Upper lobe of left lung (tissue), 6 donors: Measurements from ENCODE around the gene RACGAP1. TPM values are rescaled to one million over a fixed set of nuclear protein-coding genes. Genes with fewer than 3 reads are reported as not detected.

Experiments used
- ATAC-seq, 2 donors: fragments of 200-7000 bp; cut with Tn5 transposase; one replicate each; pipeline ENCODE4 v1.9.1; 2022; ENCODE audit warnings: mild to moderate bottlenecking in 2 of 2, moderate library complexity in 2 of 2; ENCODE audit not compliant: low FRiP score in 2 of 2
- DNase-seq, 2 donors: peaks; one replicate each; pipeline ENCODE4 v3.0.0-alpha.2; 2019 to 2020
- H3K27ac ChIP-seq, 4 donors: fragments of 200-600 bp; sonication (generic); one replicate each; pipeline ENCODE4 v1.5.1; 2016 to 2019
- H3K27me3 ChIP-seq, 4 donors: fragments of 200-600 bp; sonication (generic); one replicate each; pipeline ENCODE4 v1.5.1; 2017 to 2019
- H3K36me3 ChIP-seq, 4 donors: fragments of 200-600 bp; sonication (generic); one replicate each; pipeline ENCODE4 v1.5.1; 2016 to 2019
- H3K4me1 ChIP-seq, 4 donors: fragments of 200-600 bp; sonication (generic); one replicate each; pipeline ENCODE4 v1.5.1; 2018 to 2019
- H3K4me3 ChIP-seq, 4 donors: fragments of 200-600 bp; sonication (generic); one replicate each; pipeline ENCODE4 v1.5.1; 2017 to 2019; ENCODE audit warnings: mild to moderate bottlenecking in 2 of 4, moderate library complexity in 1 of 4
- H3K9me3 ChIP-seq, 4 donors: fragments of 200-600 bp; sonication (generic); one replicate each; pipeline ENCODE4 v1.5.1; 2018 to 2019
- CTCF ChIP-seq, 6 experiments: fragments of 450-650 bp in 4 of 6; fragments of 200-600 bp in 2 of 6; sonication (generic) in 2 of 6; IDR thresholded peaks; one replicate each; pipeline ENCODE4 v1.5.1; 2016 to 2019; ENCODE audit warnings: antibody characterized with exemption in 6 of 6
- EP300 ChIP-seq, 4 donors: sonication (generic); formaldehyde crosslinking; IDR thresholded peaks; one replicate each; pipeline ENCODE4 v1.5.1; 2017; ENCODE audit warnings: antibody characterized with exemption in 4 of 4, control low read depth in 2 of 4
- POLR2A ChIP-seq, 4 donors: fragments of 450-650 bp; IDR thresholded peaks; one replicate each; pipeline ENCODE4 v1.5.1; 2016 to 2017; ENCODE audit warnings: antibody characterized with exemption in 4 of 4, mild to moderate bottlenecking in 2 of 4
- POLR2AphosphoS5 ChIP-seq, 2 donors: sonication (generic); formaldehyde crosslinking; IDR thresholded peaks; one replicate each; pipeline ENCODE4 v1.5.1; 2017; ENCODE audit warnings: antibody characterized with exemption in 2 of 2
- WGBS, 2 donors: methylation state at CpG; one replicate each; pipeline ENCODE4 v1.1.5; 2017 to 2018; 5-methylcytosine and 5-hydroxymethylcytosine counted together
- total RNA-seq, 6 donors: library from RNA; depleted of rRNA in 4 of 6; stranded (reverse); fragments of >200 nt in 4 of 6; gene quantifications; one replicate each; pipeline versions ENCODE4 v1.1.0 to v1.2.1, GENCODE V29; 2016 to 2021
- donor health status: DM: no; HTN: no; CAD: no; lungs with moderate emphysema.
- donor health status: DM: no; HTN: yes; CAD: no; lungs with severe emphysema.

Gene RACGAP1
- total RNA-seq, 6 donors from 2014 or later, result 10.3 to 22.4 (median 18.4) TPM

GRCh38 chr12:49984476-49985359 is 40.6 kb downstream of the RACGAP1 start:
- Histone ChIP-seq H3K4me3 (no peak overlapping the region), H3K9me3 (no peaks in the 10 kb centered on the region), H3K27me3 (no peaks in the 10 kb centered on the region), H3K27ac (no peak overlapping the region), H3K4me1 (peaks cover 6 to 21% (median 17%) of the 10 kb centered on the region in 4 donors), H3K36me3 (no peaks in the 10 kb centered on the region)
- ATAC-seq (no peak), DNase-seq (peak in 1 of 2 donors; percentile 14)
- 83 to 91% methylated on average over 8 to 9 of the region's 9 CpGs for WGBS, 2 donors
- TF ChIP-seq CTCF (IDR thresholded peaks at IDR 0.05) (no peak), POLR2A (IDR thresholded peaks at IDR 0.05) (no peak)

GRCh38 chr12:49983892-49984291 is 41.4 kb downstream of the RACGAP1 start:
- peak in 1 of 2 donors; percentile 22 for DNase-seq
- Histone ChIP-seq H3K4me1 (peaks cover 6 to 21% (median 16%) of the 10 kb centered on the region in 4 donors), H3K9me3 (no peaks in the 10 kb centered on the region), H3K27me3 (no peaks in the 10 kb centered on the region), H3K36me3 (no peaks in the 10 kb centered on the region), H3K4me3 (no peak overlapping the region), H3K27ac (no peak overlapping the region)
- peak; percentile 6 to 69 for ATAC-seq
- TF ChIP-seq CTCF (IDR thresholded peaks at IDR 0.05) (no peak), POLR2AphosphoS5 (IDR thresholded peaks at IDR 0.05) (no peak), EP300 (IDR thresholded peaks at IDR 0.05) (no peak), POLR2A (IDR thresholded peaks at IDR 0.05) (no peak)
- 8% methylated on average over 2 to 6 of the region's 8 CpGs for WGBS, 2 donors

GRCh38 chr12:49982246-49983087 is 42.8 kb downstream of the RACGAP1 start:
- 79 to 88% methylated on average over 7 of the region's 7 CpGs for WGBS, 2 donors
- Histone ChIP-seq H3K4me3 (no peak overlapping the region), H3K4me1 (peaks cover 6 to 15% (median 12%) of the 10 kb centered on the region in 4 donors), H3K27me3 (no peaks in the 10 kb centered on the region), H3K27ac (no peak overlapping the region), H3K36me3 (no peaks in the 10 kb centered on the region), H3K9me3 (no peaks in the 10 kb centered on the region)
- TF ChIP-seq CTCF (IDR thresholded peaks at IDR 0.05) (no peak), POLR2A (IDR thresholded peaks at IDR 0.05) (no peak), EP300 (IDR thresholded peaks at IDR 0.05) (no peak), POLR2AphosphoS5 (IDR thresholded peaks at IDR 0.05) (no peak)
- ATAC-seq (peak in 1 of 2 donors; percentile 33), DNase-seq (no peak)

- Histone ChIP-seq H3K36me3 (no peaks in the 10 kb centered on the region), H3K27me3 (no peaks in the 10 kb centered on the region), H3K4me1 (peaks cover 6 to 14% (median 11%) of the 10 kb centered on the region in 4 donors), H3K4me3 (no peak overlapping the region), H3K9me3 (no peaks in the 10 kb centered on the region), H3K27ac (no peak overlapping the region)
- TF ChIP-seq EP300 (IDR thresholded peaks at IDR 0.05) (no peak), POLR2A (IDR thresholded peaks at IDR 0.05) (no peak), POLR2AphosphoS5 (IDR thresholded peaks at IDR 0.05) (no peak), CTCF (IDR thresholded peaks at IDR 0.05) (no peak)
- no peak for DNase-seq
- WGBS, 2 donors, result 83 to 87% methylated on average over 10 of the region's 10 CpGs
- ATAC-seq, result no peak
Observed at GRCh38 chr12:49980501-49981349, 44.6 kb downstream of the RACGAP1 start.
